GM19372 (cell line): ENCODE data around the gene ITGBL1.
A peak's percentile ranks its signal among the peaks of the same experiment; 100 is the strongest.

Source experiments
- ATAC-seq: cut with Tn5 transposase; IDR thresholded peaks from one replicate; pipeline ENCODE4 v1.9.1; 2021; ENCODE audit warnings: mild to moderate bottlenecking, low read depth, moderate library complexity; ENCODE audit not compliant: unreplicated experiment

ITGBL1 gene

GRCh38 chr13:101727118-101727517 is 274.6 kb downstream of the ITGBL1 start:
- peak; percentile 51 for ATAC-seq

GRCh38 chr13:101728021-101728420 is 275.5 kb downstream of the ITGBL1 start:
- ATAC-seq: no peak

- no peak for ATAC-seq
Observed at GRCh38 chr13:101728615-101729014, 276.1 kb downstream of the ITGBL1 start.

GRCh38 chr13:101730420-101731000 is 278.0 kb downstream of the ITGBL1 start:
- no peak for ATAC-seq

- ATAC-seq: no peak
Observed at GRCh38 chr13:101736566-101736965, 284.1 kb downstream of the ITGBL1 start.

DNA sequence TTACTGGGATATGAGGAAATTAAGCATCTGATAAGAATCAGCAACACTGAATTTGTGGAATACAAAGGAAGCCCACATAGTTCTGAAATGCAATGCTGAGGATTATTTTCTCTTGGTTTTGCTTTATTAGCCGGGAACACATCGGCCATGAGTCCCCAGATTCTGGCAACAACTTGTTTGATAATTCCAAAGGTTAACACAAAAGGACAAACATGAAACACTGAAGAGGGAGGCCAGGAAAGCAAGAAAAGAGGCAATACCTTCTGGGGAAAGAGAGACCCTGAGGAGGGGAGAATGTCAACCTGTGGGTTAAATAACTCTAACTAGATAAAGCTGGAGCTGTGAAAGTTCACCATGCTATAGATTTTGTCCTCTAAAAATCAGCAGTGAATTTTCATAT is 285.9 kb downstream of the ITGBL1 start:
- no peak for ATAC-seq

DNA sequence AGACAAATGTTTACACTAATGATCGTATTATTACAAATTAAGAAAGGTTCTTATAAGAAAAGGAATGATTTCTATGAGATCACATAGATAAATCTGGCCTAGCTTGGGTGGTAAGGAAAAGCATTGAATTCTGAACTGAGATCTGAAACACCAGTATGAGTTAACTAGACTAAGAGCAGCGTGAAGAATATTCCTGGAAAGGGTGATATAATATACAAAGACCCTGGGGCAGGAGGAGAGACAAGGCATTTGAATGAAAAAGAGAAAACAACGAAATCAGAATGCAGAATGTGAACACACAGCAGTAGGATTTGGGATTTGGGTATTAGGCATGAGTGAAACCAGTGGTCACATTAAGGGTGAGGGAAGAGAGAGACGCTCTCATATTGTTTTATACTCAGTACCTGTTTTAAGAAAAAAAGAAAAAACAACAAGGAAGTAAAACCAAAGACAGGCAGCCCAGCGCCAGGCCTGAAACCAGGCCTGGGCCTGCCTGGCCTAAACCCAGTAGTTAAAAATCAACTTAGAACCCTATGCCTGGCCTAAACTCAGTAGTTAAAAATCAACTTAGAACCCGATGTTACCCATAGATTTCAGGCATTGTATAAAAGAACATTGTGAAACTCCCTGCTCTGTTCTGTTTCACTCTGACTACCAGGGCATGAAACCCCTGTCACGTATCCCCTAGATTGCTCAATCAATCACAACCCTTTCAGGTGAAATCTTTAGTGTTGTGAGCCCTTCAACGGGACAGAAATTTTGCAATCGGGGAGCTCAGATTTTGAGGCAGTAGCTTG is 287.1 kb downstream of the ITGBL1 start:
- ATAC-seq: peak; percentile 81

DNA sequence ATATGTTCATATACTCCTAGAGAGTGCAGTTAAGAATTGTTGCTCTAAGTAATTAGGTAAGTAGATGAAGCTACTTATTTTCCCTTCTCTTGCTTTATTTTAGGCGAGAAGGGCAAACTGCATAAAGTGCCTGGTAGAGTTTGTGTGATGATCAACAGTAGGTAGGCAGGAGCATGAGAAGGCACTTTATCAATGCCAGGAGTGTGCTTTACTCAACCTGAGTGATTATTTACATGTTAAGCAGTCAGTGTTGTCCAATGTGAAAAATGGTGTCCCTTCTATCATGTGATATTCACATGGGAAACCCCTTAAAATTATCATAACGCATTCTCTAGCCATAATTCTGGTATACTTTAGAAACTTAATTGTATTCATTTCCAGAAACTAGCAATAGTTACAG is 294.0 kb downstream of the ITGBL1 start:
- ATAC-seq: no peak

GRCh38 chr13:101747039-101747438 is 294.6 kb downstream of the ITGBL1 start:
- no peak for ATAC-seq

GRCh38 chr13:101749584-101749983 is 297.1 kb downstream of the ITGBL1 start:
- no peak for ATAC-seq

GRCh38 chr13:101751488-101751887 is 299.0 kb downstream of the ITGBL1 start:
- peak; percentile 70 for ATAC-seq

- ATAC-seq: no peak
Observed at GRCh38 chr13:101752432-101752831, 300.0 kb downstream of the ITGBL1 start.

GRCh38 chr13:101755228-101755887 is 302.9 kb downstream of the ITGBL1 start:
- ATAC-seq: no peak

GRCh38 chr13:101757446-101758039 is 305.1 kb downstream of the ITGBL1 start:
- ATAC-seq: peak; percentile 98

DNA sequence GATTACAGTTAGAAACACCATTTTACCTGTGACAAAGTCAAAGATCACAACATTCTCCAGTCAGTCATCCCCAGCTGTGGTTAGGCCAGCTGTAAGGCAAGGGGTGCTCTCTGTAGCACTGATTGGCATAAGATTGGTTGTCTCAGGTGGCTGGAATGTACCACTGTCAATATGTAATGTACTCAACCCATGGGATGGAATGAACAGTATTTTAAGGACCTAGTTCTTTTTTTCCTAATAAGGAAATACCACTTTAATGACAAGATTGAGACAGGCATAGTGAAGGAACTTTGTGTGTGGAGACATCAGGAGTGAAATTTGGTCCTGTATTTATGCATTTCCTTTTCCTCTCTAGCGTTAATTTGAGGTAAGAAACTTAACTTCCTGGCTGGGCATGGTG is 310.7 kb downstream of the ITGBL1 start:
- ATAC-seq: no peak
